Mammary epithelial cell (primary cell): ENCODE measurements around the gene RAE1.

ENCODE experiments used
- EZH2 ChIP-seq: IDR thresholded peaks from 2 replicates; pipeline ENCODE4 v1.6.1; 2012; ENCODE audit warnings: low read length, inconsistent platforms, borderline replicate concordance
- TF ChIP-seq, protein P1 (sequence below), 2 donors: IDR thresholded peaks in 1 of 2; conservative IDR thresholded peaks in 1 of 2; 2 replicates each; pipeline ENCODE4 v1.5.1; 2011 to 2012; ENCODE audit warnings: inconsistent platforms in 2 of 2, low read length in 2 of 2, mild to moderate bottlenecking in 2 of 2, control low read depth in 1 of 2, low read depth in 1 of 2; ENCODE audit not compliant: insufficient read depth in 1 of 2; ENCODE audit errors: extremely low read depth in 1 of 2

DNA sequence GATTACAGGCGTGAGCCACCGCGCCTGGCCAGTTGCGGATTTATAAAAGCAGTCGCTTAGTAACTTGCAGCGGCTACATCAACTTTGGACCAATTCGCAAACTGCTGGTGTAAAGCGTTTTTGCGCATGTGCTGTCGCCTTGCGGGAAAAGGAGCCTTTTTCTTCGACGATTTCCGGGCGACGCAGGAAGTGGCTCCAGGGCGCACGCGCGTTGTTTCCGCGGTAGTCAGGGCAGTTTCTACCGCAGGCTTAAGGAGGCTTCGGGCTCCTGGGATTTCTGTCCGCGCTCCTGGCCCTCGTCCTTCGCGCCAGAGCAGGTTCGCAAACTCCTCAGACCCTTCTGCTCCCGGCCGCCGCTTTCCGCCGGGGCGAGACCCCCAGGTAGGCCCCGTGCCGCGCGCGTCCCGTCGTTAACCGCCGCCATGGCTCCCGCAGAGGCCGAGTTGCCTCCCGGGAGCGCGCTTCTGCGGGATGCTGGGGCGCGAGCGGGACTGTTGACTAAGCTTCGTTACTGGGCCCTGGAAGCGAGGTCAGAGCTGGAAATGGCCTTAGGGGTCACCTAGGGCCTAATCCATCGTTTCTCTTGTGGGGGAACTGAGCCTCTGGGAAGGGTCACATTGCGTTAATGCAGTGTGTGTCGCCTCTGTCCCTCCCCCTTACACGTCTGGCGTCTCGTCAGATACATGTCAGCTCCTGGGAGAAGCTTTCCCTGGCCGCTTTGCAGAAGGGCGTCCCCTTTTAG is at the start of gene RAE1:
- TF ChIP-seq, protein P1, sequence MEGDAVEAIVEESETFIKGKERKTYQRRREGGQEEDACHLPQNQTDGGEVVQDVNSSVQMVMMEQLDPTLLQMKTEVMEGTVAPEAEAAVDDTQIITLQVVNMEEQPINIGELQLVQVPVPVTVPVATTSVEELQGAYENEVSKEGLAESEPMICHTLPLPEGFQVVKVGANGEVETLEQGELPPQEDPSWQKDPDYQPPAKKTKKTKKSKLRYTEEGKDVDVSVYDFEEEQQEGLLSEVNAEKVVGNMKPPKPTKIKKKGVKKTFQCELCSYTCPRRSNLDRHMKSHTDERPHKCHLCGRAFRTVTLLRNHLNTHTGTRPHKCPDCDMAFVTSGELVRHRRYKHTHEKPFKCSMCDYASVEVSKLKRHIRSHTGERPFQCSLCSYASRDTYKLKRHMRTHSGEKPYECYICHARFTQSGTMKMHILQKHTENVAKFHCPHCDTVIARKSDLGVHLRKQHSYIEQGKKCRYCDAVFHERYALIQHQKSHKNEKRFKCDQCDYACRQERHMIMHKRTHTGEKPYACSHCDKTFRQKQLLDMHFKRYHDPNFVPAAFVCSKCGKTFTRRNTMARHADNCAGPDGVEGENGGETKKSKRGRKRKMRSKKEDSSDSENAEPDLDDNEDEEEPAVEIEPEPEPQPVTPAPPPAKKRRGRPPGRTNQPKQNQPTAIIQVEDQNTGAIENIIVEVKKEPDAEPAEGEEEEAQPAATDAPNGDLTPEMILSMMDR (conservative IDR thresholded peaks at IDR 0.05 in 1 of 2, IDR thresholded peaks at IDR 0.05 in 1 of 2; ENCODE audit: extremely low read depth in 1 of 2, insufficient read depth in 1 of 2, low read depth in 1 of 2, low read length in 2 of 2), result no peak
- TF ChIP-seq EZH2, result no peak
